Inflammatory macrophage (primary cell): Measurements from ENCODE around the gene CFAP99.
A peak's percentile ranks its signal among the peaks of the same experiment; 100 is the strongest.

Experiments
- DNase-seq, 2 donors: peaks; one replicate each; pipeline ENCODE4 v3.0.0-alpha.2; 2020 to 2022

CFAP99 gene

DNA sequence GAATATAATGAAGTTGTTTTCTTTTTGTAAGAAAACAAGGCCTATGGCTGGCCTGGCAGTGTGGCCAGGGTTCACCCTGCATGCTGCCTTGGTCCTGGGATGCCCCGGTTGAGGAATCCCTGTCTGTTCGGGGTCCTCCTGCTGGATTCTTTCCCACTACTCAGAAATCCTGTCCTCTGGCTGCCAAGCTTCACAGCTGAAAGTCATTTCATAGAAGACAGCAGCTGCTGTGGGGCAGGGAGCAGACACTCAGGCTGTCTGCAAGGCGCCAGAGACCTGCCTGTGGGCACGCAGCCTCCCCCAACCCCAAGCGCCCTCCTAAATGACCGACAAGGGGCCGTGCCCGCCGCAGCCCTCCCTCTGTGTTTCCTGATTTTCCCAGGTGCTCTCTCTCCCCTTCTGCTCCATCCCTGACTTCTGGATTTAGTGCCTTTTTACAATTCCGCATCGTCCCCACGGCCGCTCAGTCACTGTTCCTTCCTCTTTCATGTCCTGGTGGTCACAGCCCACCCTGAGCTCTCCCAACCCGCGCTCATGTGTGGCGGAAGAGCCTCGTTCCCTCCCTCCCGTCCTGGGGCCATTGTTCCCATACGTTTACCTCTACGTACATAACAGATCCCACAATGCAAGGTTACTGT is 27.9 kb upstream of the CFAP99 start:
- peak in 1 of 2 donors; percentile 28 for DNase-seq

DNA sequence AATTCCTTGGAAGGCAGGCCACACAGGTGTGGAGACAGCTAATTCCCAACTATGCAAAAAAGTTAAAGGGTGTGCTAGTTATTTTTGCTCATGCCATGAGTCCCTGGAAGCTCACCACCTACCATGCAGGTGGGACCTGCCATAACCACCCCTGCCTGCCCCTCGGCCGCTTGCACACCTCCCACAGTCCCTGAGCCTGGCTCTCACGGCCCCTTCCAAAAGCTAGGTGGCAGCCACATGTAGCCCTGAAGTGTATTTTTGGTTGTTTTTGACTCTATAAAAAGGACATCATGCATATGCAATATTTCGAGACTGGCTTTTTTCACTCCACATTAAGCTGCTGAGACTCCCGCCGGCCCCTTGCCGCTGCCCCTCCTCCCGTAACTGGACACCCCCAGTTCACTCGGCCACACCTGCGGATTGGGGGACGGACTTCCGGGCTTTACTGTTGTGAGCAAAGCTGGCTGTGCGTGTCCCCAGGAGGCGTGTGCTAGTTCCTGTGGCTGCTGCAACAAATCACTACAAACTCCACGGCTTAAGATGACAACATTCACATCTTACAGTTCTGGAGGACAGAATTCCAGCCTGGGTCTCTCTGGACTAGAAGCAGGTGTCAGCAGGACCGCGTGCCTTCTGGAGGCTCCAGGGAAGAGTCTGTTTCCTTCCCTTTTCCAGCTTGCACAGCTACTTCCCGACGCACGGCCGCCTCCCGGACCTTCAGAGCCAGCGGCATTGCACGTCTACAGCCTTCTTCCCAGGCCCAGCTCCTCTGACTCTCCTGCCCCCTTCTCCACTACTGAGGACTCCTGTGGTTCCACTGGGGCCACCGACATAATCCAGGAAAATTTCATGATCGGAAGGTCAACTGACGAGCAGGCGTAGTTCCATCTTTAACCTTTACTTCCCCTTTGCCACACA is 25.1 kb upstream of the CFAP99 start:
- no peak for DNase-seq

DNA sequence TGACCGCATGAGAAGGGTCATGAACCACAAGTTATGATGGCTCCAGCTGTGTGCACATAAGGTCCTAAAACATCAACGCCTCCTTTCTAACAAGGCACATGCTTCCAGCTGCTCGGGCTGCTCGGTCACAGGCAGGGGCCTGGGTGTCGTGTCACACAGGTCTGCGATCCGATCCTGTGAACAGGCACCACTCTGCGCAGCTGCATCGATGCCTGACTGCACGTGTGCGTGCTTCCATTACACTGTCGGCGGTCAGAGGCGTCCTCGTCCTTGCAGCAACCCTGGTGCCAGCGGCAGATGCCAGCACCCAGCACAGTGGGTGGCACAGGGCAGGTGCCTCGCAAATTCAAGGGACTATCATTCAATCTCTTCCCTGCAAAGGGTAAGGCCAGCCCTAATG is 24.2 kb upstream of the CFAP99 start:
- no peak for DNase-seq

DNA sequence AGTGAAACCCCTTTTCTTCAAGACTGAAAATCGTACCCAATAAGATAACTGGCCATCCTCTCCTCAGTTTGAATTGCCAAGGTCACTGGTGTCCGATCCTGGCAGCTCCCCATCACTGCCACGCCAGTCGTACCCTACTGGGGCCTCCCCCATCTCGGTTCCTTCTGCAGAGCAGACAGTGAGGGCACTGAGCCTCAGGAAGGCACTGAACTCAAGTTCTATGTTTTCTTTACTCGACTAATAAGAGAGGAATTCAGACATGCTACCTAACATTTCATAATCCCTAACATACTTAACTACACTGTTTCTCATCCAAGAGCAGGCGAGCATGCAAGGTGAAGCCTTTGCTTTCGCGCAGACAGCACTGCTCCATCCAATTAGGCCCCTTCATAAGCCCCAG is 23.7 kb upstream of the CFAP99 start:
- no peak for DNase-seq

DNA sequence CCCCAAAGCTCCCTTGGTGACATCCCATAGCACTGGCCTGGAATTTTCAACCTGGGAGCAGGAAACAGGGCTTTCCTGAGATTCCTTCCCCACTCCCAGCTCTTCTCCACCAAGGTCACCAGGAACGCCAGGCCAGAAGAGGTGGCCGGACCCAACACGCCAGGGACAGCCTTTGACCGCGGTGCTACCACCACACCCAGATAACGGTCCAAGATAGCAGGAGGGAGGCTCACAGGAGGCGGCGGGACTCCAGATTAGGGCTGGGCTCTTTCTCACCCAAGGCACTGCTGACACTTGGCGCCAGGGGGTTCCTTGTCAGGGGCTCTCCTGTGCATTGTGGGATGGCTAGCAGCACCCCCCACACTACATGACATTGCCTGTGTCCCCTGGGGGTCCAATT is 23.2 kb upstream of the CFAP99 start:
- DNase-seq, result no peak

DNA sequence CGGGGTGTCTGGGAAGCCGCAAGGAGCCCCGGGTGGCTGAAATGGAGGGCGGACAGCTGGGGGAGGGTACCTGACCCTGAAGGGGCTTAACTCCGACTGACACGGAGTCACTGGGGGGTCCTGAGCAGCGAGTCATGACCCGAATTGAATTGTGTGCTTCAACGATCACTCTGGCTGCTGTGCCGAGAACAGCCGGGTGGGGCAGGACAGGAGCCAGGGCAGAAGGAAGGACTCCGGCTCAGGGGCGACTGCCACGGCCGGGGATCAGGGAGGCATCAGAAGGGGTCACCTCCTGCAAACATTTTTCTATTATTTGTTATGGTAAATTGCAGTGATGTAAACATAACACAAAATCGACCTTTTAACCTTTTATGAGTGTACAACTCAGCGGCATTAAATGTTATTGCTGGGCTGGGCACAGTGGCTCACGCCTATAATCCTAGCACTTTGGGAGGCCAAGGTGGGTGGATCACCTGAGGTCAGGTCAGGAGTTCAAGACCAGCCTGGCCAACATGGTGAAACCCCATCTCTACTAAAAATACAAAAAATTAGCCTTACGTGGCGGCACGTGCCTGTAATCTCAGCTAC is 21.9 kb upstream of the CFAP99 start:
- DNase-seq, result no peak

DNA sequence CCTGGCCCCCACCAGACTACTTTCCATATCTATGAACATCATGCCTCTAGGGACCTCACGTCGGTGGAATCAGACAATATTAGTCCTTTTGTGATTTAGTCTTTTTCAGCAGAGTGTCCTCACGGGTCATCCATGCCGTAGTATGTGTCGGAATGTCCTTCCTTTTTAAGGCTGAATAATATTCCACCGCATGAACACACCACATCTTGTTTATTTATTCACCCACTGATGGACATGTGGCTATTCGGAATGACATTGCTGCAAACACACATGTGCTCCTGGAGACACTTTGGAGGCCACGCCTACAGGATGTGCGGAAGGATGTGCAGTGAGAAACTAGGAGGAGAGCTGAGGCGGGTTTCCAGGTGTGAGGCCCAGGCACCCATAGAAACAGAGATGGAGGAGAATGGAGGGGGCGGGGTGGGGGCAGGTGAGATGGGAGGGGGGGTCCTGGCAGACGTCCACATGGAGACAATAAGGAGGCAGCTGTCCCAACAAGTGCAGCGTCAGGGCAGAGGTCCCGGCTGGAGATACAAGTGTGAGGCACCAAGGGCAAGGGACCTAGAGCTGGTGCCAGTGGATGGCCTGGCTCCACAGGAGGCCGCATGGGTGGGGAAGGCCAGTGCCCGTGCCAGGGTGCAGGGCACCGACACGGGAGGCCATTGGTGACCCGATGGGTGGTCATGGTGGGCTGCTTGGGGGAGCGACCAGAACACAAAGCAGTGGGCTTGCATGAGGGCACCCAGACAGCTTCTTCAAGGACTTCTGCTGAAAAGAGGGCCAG is 21.0 kb upstream of the CFAP99 start:
- DNase-seq, result no peak

DNA sequence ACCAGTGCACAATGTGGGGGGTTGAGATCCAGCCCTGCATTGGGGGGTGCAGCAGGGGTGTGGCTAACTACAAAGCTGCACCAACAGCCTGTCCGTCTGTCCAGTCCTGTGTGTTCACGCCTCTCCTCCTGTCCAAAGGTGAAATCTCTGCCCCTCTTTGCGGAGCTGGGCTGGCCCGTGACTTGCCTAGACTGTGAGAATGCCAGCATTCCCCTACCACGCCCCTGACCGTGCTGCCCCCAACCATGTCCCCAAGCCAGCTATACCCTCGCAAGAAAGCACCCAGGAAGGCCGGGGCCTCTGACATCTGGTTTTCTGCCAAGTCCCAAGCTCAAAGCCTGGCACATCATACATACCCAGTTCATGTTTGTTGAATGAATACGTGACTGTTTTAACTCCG is 19.5 kb upstream of the CFAP99 start:
- DNase-seq, result no peak

DNA sequence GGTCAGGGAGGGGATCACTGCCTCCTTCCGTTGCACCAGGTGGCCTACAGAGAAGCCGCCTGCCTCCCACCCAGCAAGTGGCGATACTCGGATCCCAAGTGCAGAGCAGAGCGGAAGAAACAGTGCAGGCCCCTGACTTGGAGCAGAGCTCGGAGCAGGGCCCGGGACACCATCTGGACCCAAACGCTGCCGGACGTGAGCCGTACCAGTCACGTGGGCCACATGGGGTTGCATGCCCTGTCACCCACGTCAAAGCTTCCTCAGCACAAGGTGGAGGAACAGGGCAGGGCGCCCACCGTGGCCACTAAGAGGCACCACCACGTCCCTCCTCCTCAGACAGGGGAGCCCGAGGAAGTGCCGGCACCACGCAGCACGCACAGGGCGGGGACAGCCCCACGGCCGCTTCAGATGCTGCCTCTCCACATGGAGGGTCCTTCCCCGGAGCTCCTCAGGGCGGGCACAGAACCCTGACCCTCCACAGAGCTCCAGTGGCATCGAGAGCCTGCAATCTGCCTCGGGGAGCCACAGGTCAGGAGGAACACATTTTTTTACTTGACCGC is 19.0 kb upstream of the CFAP99 start:
- DNase-seq, result no peak

DNA sequence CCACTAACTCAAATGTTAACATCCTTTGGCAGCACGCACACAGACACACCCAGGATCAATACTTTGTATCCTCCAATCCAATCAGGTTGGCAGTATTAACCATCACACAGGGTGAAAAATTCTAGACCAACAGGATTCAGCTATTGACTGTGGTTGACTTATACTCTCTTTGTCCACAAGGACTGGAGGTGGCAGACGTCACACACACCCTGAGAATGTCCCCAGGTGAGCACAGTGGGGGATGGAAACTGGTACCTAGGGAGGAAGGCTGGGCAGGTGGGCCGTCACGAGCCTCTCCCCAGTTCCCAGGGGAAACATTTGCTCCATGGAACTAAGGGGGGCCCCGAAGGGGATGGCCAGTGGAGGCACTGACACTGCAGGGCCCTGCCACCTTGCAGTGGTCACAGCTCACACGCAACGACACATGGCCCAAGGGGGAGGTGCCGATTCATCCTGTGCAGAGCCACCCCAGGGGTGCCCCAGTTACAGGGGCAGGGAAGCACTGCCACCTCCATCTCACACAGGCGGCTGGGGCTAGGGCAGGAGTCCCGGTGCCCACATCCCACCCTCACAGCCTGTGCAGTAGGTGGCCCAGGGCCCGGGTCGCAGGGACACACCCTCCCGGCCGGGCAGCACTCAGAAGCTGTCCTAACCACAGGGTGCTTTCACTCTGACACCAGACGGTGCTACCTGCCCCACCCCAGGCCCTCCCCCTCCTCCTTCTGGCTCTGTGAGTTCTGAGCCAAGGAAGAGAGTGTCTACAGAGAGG is 17.7 kb upstream of the CFAP99 start:
- DNase-seq, result no peak

DNA sequence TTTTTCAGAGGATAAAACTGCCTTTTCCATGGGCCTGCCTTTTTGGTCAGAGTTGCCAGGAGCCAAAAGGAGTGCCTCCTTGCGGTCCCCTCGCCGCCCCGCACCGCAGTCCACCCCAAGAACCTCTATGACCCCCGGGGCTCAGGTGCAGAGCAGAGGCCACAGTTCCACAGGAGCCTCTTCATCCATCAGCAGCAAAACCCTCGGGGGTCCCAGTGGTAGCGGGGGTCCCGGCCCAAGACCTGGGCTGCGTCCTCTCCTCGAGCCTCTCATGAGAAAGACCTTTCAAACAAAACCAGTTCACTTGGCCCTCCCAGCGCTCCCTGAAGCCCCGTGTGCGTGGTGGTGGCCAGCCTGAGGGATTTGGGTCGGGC is 17.2 kb upstream of the CFAP99 start:
- no peak for DNase-seq

DNA sequence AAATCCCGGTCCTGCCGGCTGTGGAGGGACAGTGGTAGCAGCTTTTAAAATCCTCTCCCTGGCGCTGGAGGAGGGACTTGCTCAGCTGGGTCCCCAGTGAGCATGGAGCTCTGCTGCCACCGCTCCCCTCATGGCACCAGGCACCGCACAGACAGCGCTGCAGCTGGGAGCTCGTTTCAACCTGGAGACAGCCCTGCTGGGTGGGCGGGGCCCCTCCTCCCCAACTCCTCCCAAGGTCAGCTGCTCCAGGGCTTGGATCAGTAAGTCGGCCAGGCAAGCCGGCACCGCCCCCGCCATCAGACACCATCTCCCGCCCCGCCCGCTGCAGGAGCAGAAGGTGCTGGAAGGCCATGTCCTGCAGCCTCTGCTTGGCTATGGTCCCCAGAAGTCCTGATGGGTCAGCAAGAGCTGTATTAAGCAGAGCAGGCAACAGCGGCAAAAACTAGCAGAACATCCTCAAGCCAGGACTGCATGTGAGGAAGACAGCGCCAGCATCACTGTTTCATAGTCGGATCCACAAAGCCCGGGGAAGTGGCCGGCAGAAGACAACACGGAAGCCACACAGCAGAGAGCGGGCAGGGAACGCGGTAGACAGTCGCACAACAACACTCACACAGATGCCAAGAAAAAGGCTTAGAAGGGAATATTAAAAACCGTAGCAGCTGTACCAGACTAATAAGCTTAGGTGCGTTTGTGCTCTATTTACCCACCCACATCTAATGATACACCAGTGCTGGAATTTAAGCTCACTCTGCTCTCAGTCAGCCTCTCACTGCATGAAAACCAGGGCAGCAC is 16.5 kb upstream of the CFAP99 start:
- peak; percentile 58 to 82 for DNase-seq

DNA sequence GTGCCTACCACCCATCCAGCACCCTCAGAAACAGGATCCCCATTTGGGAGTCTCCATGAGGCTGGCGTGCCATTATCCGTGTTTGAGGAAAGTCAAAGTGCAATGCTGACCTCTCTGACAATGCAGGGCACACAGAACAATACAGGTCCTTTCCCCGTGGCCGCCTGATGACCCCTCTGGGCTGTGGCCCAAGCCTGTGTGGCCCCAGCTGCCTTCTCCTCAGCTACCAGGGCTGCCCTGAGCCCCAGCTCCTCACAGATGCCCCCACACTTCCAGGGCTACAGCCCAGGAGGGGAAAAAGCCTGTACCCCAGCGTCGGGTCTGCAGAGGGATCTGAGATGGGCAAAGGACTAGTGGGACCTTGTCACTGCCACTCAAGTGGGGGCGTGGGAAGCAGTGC is 15.8 kb upstream of the CFAP99 start:
- DNase-seq, result no peak

DNA sequence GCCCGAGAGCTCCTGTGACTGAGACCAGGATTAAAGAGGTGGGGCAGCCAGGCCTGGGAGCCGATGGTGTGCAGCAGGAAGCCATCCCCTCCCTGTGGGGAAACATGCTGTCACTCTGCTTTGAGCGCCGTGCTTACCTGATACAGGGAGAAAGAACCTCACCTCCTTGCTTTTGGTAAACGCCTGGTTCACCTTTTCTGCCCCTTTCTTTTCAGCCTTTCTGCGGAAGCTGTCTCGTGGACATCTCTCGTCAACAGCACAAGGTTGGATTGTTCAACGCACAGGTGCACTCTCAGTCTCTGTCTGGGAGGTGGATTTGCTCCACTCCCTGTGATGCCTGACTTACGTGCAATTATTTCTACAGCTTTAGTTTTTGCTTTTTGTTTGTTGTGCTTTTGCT is 12.3 kb upstream of the CFAP99 start:
- no peak for DNase-seq

DNA sequence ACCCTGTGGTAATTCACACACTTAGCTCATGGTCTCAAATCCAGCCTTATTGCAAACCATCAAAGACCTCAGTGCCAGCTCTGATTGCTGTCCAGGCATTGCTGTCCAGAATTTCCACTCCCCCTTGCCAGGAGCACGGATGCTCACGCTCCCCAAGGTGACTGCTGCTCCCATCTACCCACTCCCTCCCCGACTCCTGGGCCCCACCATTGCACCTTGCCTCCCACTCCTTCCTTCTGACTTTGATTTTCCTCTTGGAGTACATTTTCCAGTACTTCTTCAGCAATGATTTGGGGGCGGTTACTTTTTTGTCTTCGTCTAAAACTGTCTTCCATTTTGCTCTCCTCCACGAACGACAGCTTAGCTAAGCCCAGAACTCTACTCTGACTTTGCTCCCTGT is 11.8 kb upstream of the CFAP99 start:
- no peak for DNase-seq

DNA sequence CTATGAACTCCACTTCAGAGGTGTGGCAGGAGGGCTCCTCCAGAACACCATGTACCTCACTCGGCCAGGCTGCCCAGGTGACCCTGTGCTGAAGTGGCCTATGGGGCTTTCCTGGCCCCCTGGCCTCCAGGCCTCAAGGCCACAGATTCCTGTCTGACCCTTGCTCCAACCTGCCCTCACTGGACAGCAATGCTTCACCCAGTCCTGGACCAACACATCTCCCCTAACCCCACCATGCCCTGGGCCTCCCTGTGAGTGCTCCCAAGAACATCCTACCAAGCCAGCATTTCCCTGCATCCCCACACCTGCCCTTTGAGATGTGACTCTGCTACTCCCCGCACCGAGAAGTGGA is 10.8 kb upstream of the CFAP99 start:
- no peak for DNase-seq

DNA sequence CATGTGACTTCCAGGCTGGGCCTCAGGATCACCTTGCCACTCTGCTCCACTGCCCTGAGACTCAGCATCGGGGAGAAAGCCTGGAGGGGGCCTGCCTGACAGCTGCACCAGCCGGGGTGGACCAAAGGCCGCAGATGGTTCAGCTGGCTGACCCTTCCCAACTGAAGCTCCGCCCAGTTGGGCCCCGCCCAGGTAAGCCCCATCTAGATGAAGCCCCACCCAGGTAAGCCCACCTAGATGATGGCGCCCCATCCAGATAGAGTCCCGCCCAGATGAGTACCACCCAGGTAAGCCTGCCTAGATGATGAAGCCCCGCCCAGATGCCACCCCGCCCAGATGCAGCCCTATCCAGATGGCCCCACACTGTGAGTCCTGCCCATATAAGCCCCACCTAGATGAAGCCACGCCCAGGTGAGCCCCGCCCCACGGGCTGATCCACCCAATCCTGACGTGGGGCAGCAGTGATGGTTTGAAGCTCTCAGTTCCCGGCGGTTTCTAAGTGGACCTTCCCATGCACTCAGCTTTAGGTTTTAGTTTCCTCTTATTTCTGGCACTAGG is 10.3 kb upstream of the CFAP99 start:
- no peak for DNase-seq

DNA sequence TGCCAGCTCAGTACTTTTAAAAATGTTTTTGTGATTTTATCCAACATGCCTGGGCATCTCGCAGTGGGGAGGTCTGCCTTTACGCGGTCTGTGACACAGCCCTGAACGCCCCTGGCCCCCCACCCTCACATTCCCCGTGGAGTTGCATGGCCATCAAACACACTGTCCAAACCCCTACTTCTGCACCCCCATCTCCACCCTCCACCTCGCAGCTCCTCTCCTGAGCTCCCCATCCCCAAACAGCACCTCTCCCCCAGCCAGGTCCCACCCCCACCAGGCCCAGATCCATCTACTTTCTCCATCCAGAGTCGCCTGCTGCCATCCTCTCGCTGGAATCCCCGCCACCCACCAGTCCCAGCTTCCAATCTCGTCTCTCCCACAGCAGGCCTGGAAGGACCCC is 9.8 kb upstream of the CFAP99 start:
- no peak for DNase-seq

DNA sequence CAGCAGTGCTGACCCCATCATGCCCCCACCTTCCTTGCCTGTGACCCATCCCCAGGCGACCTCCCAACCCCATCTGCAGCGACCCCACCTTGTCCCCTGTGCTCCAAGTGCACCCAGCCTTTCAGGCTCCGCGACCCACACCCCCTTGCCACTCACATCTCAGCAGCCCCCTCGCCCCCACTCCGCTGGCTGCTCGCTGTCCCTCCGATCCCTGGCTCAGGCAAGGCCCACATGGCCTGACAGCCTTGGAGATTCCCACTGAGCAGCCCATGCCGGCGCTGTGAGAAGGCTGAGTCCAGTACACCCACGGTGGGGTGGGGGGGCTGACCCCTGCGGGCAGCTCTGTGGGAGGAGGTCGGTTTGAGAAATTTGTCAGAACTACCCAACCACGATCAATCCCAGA is 9.4 kb upstream of the CFAP99 start:
- DNase-seq, result no peak

DNA sequence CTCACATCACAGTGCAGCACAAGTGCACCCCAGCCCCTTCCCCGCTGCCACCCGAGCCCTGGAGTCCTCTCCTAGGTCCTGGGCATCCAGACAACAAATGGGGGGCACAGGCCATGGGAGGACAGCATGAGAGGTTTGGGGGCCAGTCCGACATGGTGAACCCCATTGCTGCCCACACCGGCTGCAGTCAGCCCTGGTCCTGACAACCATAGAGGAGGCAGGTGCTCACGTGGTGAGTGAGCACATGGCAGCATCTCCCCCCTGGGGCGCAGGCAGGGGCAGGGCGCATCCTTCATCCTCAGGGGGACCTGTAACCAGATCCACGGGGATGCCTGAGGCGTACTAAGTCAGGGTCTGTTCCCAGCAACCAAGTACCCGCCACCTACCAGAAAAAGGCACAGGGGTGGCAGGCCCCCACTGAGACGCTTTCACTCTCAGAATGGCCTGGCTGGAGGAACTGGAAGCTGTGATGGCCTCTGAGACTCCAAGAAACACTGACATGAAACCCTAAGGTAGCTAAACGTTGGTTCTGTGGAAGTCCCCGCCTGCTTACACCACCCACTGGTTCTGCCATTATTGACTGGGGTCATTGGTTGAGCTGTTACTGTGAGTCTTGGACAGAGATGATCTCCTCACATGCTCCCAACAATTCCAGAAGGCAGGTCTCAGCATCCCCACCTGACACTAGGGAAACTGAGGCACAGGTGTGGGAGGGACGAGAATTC is 6.8 kb upstream of the CFAP99 start:
- no peak for DNase-seq
